Measurements from ENCODE around the gene PTPRJ. TPM values are rescaled to one million over a fixed set of nuclear protein-coding genes. Genes with fewer than 3 reads are reported as not detected.
A peak's percentile ranks its signal among the peaks of the same experiment; 100 is the strongest.

PTPRJ gene
- total and polyA plus RNA-seq, 4 donors = 2.0 to 20.1 (median 8.5) TPM

- 92 to 93% methylated on average over 8 of the region's 8 CpGs for WGBS, 2 donors
- DNase-seq = no peak
- ATAC-seq (ENCODE audit: low FRiP score) = no peak
- intact Hi-C loops (cut with DNase I) = no loop called here
- H3K27me3 ChIP-seq (ENCODE audit: control insufficient read depth in 1 of 2, insufficient read depth in 2 of 2, low read length in 1 of 2) = no peaks in the 10 kb centered on the region
- no peaks in the 10 kb centered on the region for H3K36me3 ChIP-seq (ENCODE audit: control insufficient read depth in 1 of 2, insufficient read depth in 2 of 2, low read length in 1 of 2)
- no peak overlapping the region for H3K4me3 ChIP-seq (ENCODE audit: low read length in 2 of 2)
- no peaks in the 10 kb centered on the region for H3K4me1 ChIP-seq (ENCODE audit: control insufficient read depth in 1 of 2, insufficient read depth in 2 of 2, low read length in 2 of 2)
- peak overlapping the region in 1 of 2 donors; percentile 8 for H3K27ac ChIP-seq (ENCODE audit: low read depth in 1 of 2, low read length in 2 of 2)
- no peaks in the 10 kb centered on the region for H3K9me3 ChIP-seq (ENCODE audit: control insufficient read depth, low read length)
These were observed 63.0 kb downstream of the PTPRJ start for GRCh38 chr11:48043111-48043990.

DNA sequence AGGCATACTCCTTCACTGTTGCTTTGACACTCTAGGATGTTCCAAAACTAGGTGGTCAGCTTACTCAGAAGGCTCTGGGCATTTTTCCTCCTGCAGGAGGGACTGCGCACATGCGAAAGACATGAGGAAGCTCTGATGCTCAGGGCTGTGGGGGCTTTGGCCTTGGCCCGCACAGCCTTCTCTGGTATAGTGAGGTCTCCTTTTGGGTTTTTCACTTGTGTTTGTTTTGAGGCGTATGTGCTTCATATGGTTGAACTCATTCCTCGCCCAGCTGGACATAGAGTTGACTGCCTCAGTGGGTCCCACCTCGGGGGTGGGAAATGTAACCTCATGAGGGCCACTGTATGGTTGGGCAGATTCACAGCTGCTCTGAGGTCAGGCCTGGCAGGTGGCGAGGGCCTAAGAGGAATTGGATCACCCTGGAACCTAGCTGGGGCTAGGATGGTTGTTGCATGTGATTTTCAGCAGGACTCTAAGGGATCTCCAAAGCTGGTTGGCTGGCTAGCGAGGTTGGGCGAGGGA is 63.7 kb downstream of the PTPRJ start:
- Histone ChIP-seq H3K27me3 (ENCODE audit: control insufficient read depth in 1 of 2, insufficient read depth in 2 of 2, low read length in 1 of 2) (no peaks in the 10 kb centered on the region), H3K4me3 (ENCODE audit: low read length in 2 of 2) (no peak overlapping the region), H3K36me3 (ENCODE audit: control insufficient read depth in 1 of 2, insufficient read depth in 2 of 2, low read length in 1 of 2) (no peaks in the 10 kb centered on the region), H3K27ac (ENCODE audit: low read depth in 1 of 2, low read length in 2 of 2) (no peak overlapping the region), H3K4me1 (ENCODE audit: control insufficient read depth in 1 of 2, insufficient read depth in 2 of 2, low read length in 2 of 2) (no peaks in the 10 kb centered on the region), H3K9me3 (ENCODE audit: control insufficient read depth, low read length) (no peaks in the 10 kb centered on the region)
- intact Hi-C loops (cut with DNase I) = no loop called here
- 92 to 97% methylated on average over 9 of the region's 9 CpGs for WGBS, 2 donors
- DNase-seq (no peak), ATAC-seq (ENCODE audit: low FRiP score) (peak; percentile 29)

GRCh38 chr11:48044577-48044976 is 64.2 kb downstream of the PTPRJ start:
- no peaks in the 10 kb centered on the region for H3K27me3 ChIP-seq (ENCODE audit: control insufficient read depth in 1 of 2, insufficient read depth in 2 of 2, low read length in 1 of 2)
- H3K4me1 ChIP-seq (ENCODE audit: control insufficient read depth in 1 of 2, insufficient read depth in 2 of 2, low read length in 2 of 2) = no peaks in the 10 kb centered on the region
- WGBS, 2 donors = 75 to 80% methylated on average over 7 of the region's 7 CpGs
- H3K36me3 ChIP-seq (ENCODE audit: control insufficient read depth in 1 of 2, insufficient read depth in 2 of 2, low read length in 1 of 2) = no peaks in the 10 kb centered on the region
- no peak overlapping the region for H3K27ac ChIP-seq (ENCODE audit: low read depth in 1 of 2, low read length in 2 of 2)
- DNase-seq (peak in 1 of 2 donors; percentile 82), ATAC-seq (ENCODE audit: low FRiP score) (peak; percentile 67)
- intact Hi-C loops (cut with DNase I) = no loop called here
- no peaks in the 10 kb centered on the region for H3K9me3 ChIP-seq (ENCODE audit: control insufficient read depth, low read length)
- no peak overlapping the region for H3K4me3 ChIP-seq (ENCODE audit: low read length in 2 of 2)

DNA sequence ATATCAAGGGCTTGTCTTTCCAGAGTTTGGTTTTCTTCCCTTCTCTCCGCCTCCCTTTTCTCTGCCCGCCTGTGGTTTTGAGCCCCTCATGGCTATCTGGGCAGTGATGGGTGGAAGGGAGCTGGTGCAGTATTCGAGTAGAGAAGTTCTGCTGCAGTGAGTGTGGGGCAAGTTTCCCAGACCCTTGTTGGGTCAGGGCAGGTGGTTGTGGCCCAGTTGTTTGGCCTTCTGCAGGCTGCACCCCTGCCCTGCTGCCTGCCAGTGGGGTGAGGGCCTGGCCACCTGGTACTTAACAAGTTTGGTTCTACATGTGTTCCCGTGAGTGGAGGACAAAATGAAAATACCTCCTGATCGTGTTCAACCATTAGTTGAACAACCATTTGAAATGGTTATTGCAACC is 65.2 kb downstream of the PTPRJ start:
- DNase-seq (no peak), ATAC-seq (ENCODE audit: low FRiP score) (no peak)
- H3K9me3 ChIP-seq (ENCODE audit: control insufficient read depth, low read length) = no peaks in the 10 kb centered on the region
- H3K4me1 ChIP-seq (ENCODE audit: control insufficient read depth in 1 of 2, insufficient read depth in 2 of 2, low read length in 2 of 2) = no peaks in the 10 kb centered on the region
- H3K4me3 ChIP-seq (ENCODE audit: low read length in 2 of 2) = no peak overlapping the region
- intact Hi-C loops (cut with DNase I) = no loop called here
- no peaks in the 10 kb centered on the region for H3K27me3 ChIP-seq (ENCODE audit: control insufficient read depth in 1 of 2, insufficient read depth in 2 of 2, low read length in 1 of 2)
- H3K36me3 ChIP-seq (ENCODE audit: control insufficient read depth in 1 of 2, insufficient read depth in 2 of 2, low read length in 1 of 2) = no peaks in the 10 kb centered on the region
- H3K27ac ChIP-seq (ENCODE audit: low read depth in 1 of 2, low read length in 2 of 2) = no peak overlapping the region
- WGBS, 2 donors = 95% methylated on average over 5 of the region's 5 CpGs

DNA sequence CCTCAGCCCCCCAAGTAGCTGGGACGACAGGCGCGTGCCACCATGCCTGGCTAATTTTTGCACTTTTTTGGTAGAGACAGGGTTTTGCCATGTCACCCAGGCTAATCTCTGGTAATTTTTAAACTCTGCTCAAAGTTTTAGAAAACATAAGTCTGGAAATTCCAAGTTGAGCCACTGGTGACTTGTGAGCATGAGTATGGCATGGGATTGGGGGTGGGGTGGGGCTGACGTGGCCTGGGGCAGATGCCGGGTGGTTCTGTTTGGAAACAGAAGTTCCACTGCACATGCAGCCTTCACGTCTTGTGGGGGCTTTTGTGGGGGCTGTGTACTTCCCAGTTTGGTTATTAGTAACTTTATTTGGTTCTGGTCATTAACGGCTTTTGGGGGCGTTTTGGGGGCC is 67.3 kb downstream of the PTPRJ start:
- Histone ChIP-seq H3K4me3 (ENCODE audit: low read length in 2 of 2) (no peak overlapping the region), H3K27me3 (ENCODE audit: control insufficient read depth in 1 of 2, insufficient read depth in 2 of 2, low read length in 1 of 2) (no peaks in the 10 kb centered on the region), H3K4me1 (ENCODE audit: control insufficient read depth in 1 of 2, insufficient read depth in 2 of 2, low read length in 2 of 2) (peaks cover 0 to 4% of the 10 kb centered on the region in 2 donors), H3K27ac (ENCODE audit: low read depth in 1 of 2, low read length in 2 of 2) (no peak overlapping the region), H3K9me3 (ENCODE audit: control insufficient read depth, low read length) (no peaks in the 10 kb centered on the region), H3K36me3 (ENCODE audit: control insufficient read depth in 1 of 2, insufficient read depth in 2 of 2, low read length in 1 of 2) (no peaks in the 10 kb centered on the region)
- 71 to 73% methylated on average over 8 of the region's 8 CpGs for WGBS, 2 donors
- DNase-seq = peak in 1 of 2 donors; percentile 66
- intact Hi-C loops (cut with DNase I) = no loop called here
- no peak for ATAC-seq (ENCODE audit: low FRiP score)

GRCh38 chr11:48049036-48049435 is 68.7 kb downstream of the PTPRJ start:
- DNase-seq (peak in 1 of 2 donors; percentile 6), ATAC-seq (ENCODE audit: low FRiP score) (no peak)
- H3K4me1 ChIP-seq (ENCODE audit: control insufficient read depth in 1 of 2, insufficient read depth in 2 of 2, low read length in 2 of 2) = peaks cover 0 to 4% of the 10 kb centered on the region in 2 donors
- intact Hi-C loops (cut with DNase I) = no loop called here
- no peak overlapping the region for H3K27ac ChIP-seq (ENCODE audit: low read depth in 1 of 2, low read length in 2 of 2)
- no peak overlapping the region for H3K4me3 ChIP-seq (ENCODE audit: low read length in 2 of 2)
- WGBS, 2 donors = 53 to 62% methylated on average over 6 of the region's 6 CpGs
- H3K9me3 ChIP-seq (ENCODE audit: control insufficient read depth, low read length) = no peaks in the 10 kb centered on the region
- no peaks in the 10 kb centered on the region for H3K27me3 ChIP-seq (ENCODE audit: control insufficient read depth in 1 of 2, insufficient read depth in 2 of 2, low read length in 1 of 2)
- no peaks in the 10 kb centered on the region for H3K36me3 ChIP-seq (ENCODE audit: control insufficient read depth in 1 of 2, insufficient read depth in 2 of 2, low read length in 1 of 2)

- no peak overlapping the region for H3K4me3 ChIP-seq (ENCODE audit: low read length in 2 of 2)
- no peak overlapping the region for H3K27ac ChIP-seq (ENCODE audit: low read depth in 1 of 2, low read length in 2 of 2)
- ATAC-seq (ENCODE audit: low FRiP score) (no peak), DNase-seq (no peak)
- no peaks in the 10 kb centered on the region for H3K36me3 ChIP-seq (ENCODE audit: control insufficient read depth in 1 of 2, insufficient read depth in 2 of 2, low read length in 1 of 2)
- H3K4me1 ChIP-seq (ENCODE audit: control insufficient read depth in 1 of 2, insufficient read depth in 2 of 2, low read length in 2 of 2) = peaks cover 0 to 4% of the 10 kb centered on the region in 2 donors
- 90% methylated on average over 3 of the region's 3 CpGs for WGBS, 2 donors
- H3K27me3 ChIP-seq (ENCODE audit: control insufficient read depth in 1 of 2, insufficient read depth in 2 of 2, low read length in 1 of 2) = no peaks in the 10 kb centered on the region
- intact Hi-C loops (cut with DNase I) = no loop called here
- H3K9me3 ChIP-seq (ENCODE audit: control insufficient read depth, low read length) = no peaks in the 10 kb centered on the region
These were observed 69.9 kb downstream of the PTPRJ start for GRCh38 chr11:48050304-48050703.

- intact Hi-C loops (cut with DNase I) = no loop called here
- H3K4me1 ChIP-seq (ENCODE audit: control insufficient read depth in 1 of 2, insufficient read depth in 2 of 2, low read length in 2 of 2) = peaks cover 2 to 4% of the 10 kb centered on the region in 2 donors
- no peak overlapping the region for H3K4me3 ChIP-seq (ENCODE audit: low read length in 2 of 2)
- H3K36me3 ChIP-seq (ENCODE audit: control insufficient read depth in 1 of 2, insufficient read depth in 2 of 2, low read length in 1 of 2) = no peaks in the 10 kb centered on the region
- H3K27me3 ChIP-seq (ENCODE audit: control insufficient read depth in 1 of 2, insufficient read depth in 2 of 2, low read length in 1 of 2) = no peaks in the 10 kb centered on the region
- DNase-seq = peak in 1 of 2 donors; percentile 30
- no peak for ATAC-seq (ENCODE audit: low FRiP score)
- no peaks in the 10 kb centered on the region for H3K9me3 ChIP-seq (ENCODE audit: control insufficient read depth, low read length)
- WGBS, 2 donors = 94 to 96% methylated on average over 7 of the region's 7 CpGs
- H3K27ac ChIP-seq (ENCODE audit: low read depth in 1 of 2, low read length in 2 of 2) = no peak overlapping the region
These were observed 71.0 kb downstream of the PTPRJ start for GRCh38 chr11:48051217-48051830.
